Measurements from ENCODE around the gene NSUN3.
"Not testable (repeated sequence)": the region's sequence is repeated elsewhere in the genome, so short reads cannot be mapped to it uniquely, and the experiment has no call there.

NSUN3 gene

GRCh38 chr3:94099311-94099710 lies 36.5 kb downstream of the NSUN3 start:
- H3K36me3 ChIP-seq (ENCODE audit: insufficient read depth, low read length) = peaks cover 41% of the 10 kb centered on the region
- H3K27ac ChIP-seq (ENCODE audit: low read depth, low read length) = no peak overlapping the region
- H3K4me3 ChIP-seq (ENCODE audit: low read depth in 1 of 2, low read length in 2 of 2) = no peak overlapping the region
- no peaks in the 10 kb centered on the region for H3K9me3 ChIP-seq (ENCODE audit: low read length)
- no peaks in the 10 kb centered on the region for H3K4me1 ChIP-seq (ENCODE audit: insufficient read depth, low read length)
- no peak overlapping the region for H3K9ac ChIP-seq (ENCODE audit: low read length)
- H3K27me3 ChIP-seq (ENCODE audit: control insufficient read depth in 1 of 2, insufficient read depth in 2 of 2, low read length in 2 of 2) = no peaks in the 10 kb centered on the region

GRCh38 chr3:94101860-94102259 lies 39.0 kb downstream of the NSUN3 start:
- Histone ChIP-seq H3K27me3 (ENCODE audit: control insufficient read depth in 1 of 2, insufficient read depth in 2 of 2, low read length in 2 of 2) (no peaks in the 10 kb centered on the region), H3K4me1 (ENCODE audit: insufficient read depth, low read length) (no peaks in the 10 kb centered on the region), H3K36me3 (ENCODE audit: insufficient read depth, low read length) (peaks cover 29% of the 10 kb centered on the region), H3K27ac (ENCODE audit: low read depth, low read length) (no peak overlapping the region), H3K9ac (ENCODE audit: low read length) (no peak overlapping the region), H3K9me3 (ENCODE audit: low read length) (no peaks in the 10 kb centered on the region), H3K4me3 (ENCODE audit: low read depth in 1 of 2, low read length in 2 of 2) (no peak overlapping the region)

GRCh38 chr3:94106268-94106667 lies 43.4 kb downstream of the NSUN3 start:
- Histone ChIP-seq H3K27ac (ENCODE audit: low read depth, low read length) (no peak overlapping the region), H3K9ac (ENCODE audit: low read length) (no peak overlapping the region), H3K36me3 (ENCODE audit: insufficient read depth, low read length) (peaks cover 14% of the 10 kb centered on the region), H3K27me3 (ENCODE audit: control insufficient read depth in 1 of 2, insufficient read depth in 2 of 2, low read length in 2 of 2) (no peaks in the 10 kb centered on the region), H3K9me3 (ENCODE audit: low read length) (no peaks in the 10 kb centered on the region), H3K4me3 (ENCODE audit: low read depth in 1 of 2, low read length in 2 of 2) (no peak overlapping the region), H3K4me1 (ENCODE audit: insufficient read depth, low read length) (no peaks in the 10 kb centered on the region)

GRCh38 chr3:94110232-94110631 lies 47.4 kb downstream of the NSUN3 start:
- H3K4me1 ChIP-seq (ENCODE audit: insufficient read depth, low read length); H3K9ac ChIP-seq (ENCODE audit: low read length); H3K27me3 ChIP-seq (ENCODE audit: control insufficient read depth in 1 of 2, insufficient read depth in 2 of 2, low read length in 2 of 2); H3K9me3 ChIP-seq (ENCODE audit: low read length); H3K4me3 ChIP-seq (ENCODE audit: low read depth in 1 of 2, low read length in 2 of 2); H3K27ac ChIP-seq (ENCODE audit: low read depth, low read length): not testable (repeated sequence)
- peaks cover 15% of the 10 kb centered on the region for H3K36me3 ChIP-seq (ENCODE audit: insufficient read depth, low read length)

GRCh38 chr3:94110854-94111253 lies 48.0 kb downstream of the NSUN3 start:
- no peak overlapping the region for H3K9ac ChIP-seq (ENCODE audit: low read length)
- H3K9me3 ChIP-seq (ENCODE audit: low read length) = no peaks in the 10 kb centered on the region
- H3K4me1 ChIP-seq (ENCODE audit: insufficient read depth, low read length) = no peaks in the 10 kb centered on the region
- no peak overlapping the region for H3K4me3 ChIP-seq (ENCODE audit: low read depth in 1 of 2, low read length in 2 of 2)
- H3K36me3 ChIP-seq (ENCODE audit: insufficient read depth, low read length) = peaks cover 15% of the 10 kb centered on the region
- H3K27me3 ChIP-seq (ENCODE audit: control insufficient read depth in 1 of 2, insufficient read depth in 2 of 2, low read length in 2 of 2) = no peaks in the 10 kb centered on the region
- H3K27ac ChIP-seq (ENCODE audit: low read depth, low read length) = no peak overlapping the region

GRCh38 chr3:94114666-94115065 lies 51.8 kb downstream of the NSUN3 start:
- no peaks in the 10 kb centered on the region for H3K27me3 ChIP-seq (ENCODE audit: control insufficient read depth in 1 of 2, insufficient read depth in 2 of 2, low read length in 2 of 2)
- H3K4me3 ChIP-seq (ENCODE audit: low read depth in 1 of 2, low read length in 2 of 2) = no peak overlapping the region
- H3K9me3 ChIP-seq (ENCODE audit: low read length) = no peaks in the 10 kb centered on the region
- no peaks in the 10 kb centered on the region for H3K4me1 ChIP-seq (ENCODE audit: insufficient read depth, low read length)
- H3K9ac ChIP-seq (ENCODE audit: low read length) = no peak overlapping the region
- no peak overlapping the region for H3K27ac ChIP-seq (ENCODE audit: low read depth, low read length)
- peaks cover 15% of the 10 kb centered on the region for H3K36me3 ChIP-seq (ENCODE audit: insufficient read depth, low read length)

GRCh38 chr3:94115482-94115881 lies 52.6 kb downstream of the NSUN3 start:
- H3K4me1 ChIP-seq (ENCODE audit: insufficient read depth, low read length) = no peaks in the 10 kb centered on the region
- H3K27ac ChIP-seq (ENCODE audit: low read depth, low read length) = no peak overlapping the region
- H3K9ac ChIP-seq (ENCODE audit: low read length) = no peak overlapping the region

GRCh38 chr3:94117729-94118128 lies 54.9 kb downstream of the NSUN3 start:
- H3K27ac ChIP-seq (ENCODE audit: low read depth, low read length) = no peak overlapping the region
- no peak overlapping the region for H3K4me3 ChIP-seq (ENCODE audit: low read depth in 1 of 2, low read length in 2 of 2)
- H3K4me1 ChIP-seq (ENCODE audit: insufficient read depth, low read length) = no peaks in the 10 kb centered on the region
- no peak overlapping the region for H3K9ac ChIP-seq (ENCODE audit: low read length)
- H3K36me3 ChIP-seq (ENCODE audit: insufficient read depth, low read length) = peaks cover 3% of the 10 kb centered on the region
- H3K9me3 ChIP-seq (ENCODE audit: low read length) = no peaks in the 10 kb centered on the region
- H3K27me3 ChIP-seq (ENCODE audit: control insufficient read depth in 1 of 2, insufficient read depth in 2 of 2, low read length in 2 of 2) = no peaks in the 10 kb centered on the region

More at GRCh38 chr3:94115482-94115881, 52.6 kb downstream of the NSUN3 start:
- peaks cover 15% of the 10 kb centered on the region for H3K36me3 ChIP-seq (ENCODE audit: insufficient read depth, low read length)
- H3K27me3 ChIP-seq (ENCODE audit: control insufficient read depth in 1 of 2, insufficient read depth in 2 of 2, low read length in 2 of 2) = no peaks in the 10 kb centered on the region
- H3K9me3 ChIP-seq (ENCODE audit: low read length) = no peaks in the 10 kb centered on the region
- H3K4me3 ChIP-seq (ENCODE audit: low read depth in 1 of 2, low read length in 2 of 2) = no peak overlapping the region

- H3K27ac ChIP-seq (ENCODE audit: low read depth, low read length) = no peak overlapping the region
- H3K4me1 ChIP-seq (ENCODE audit: insufficient read depth, low read length) = no peaks in the 10 kb centered on the region
- no peak overlapping the region for H3K9ac ChIP-seq (ENCODE audit: low read length)
- no peaks in the 10 kb centered on the region for H3K27me3 ChIP-seq (ENCODE audit: control insufficient read depth in 1 of 2, insufficient read depth in 2 of 2, low read length in 2 of 2)
- H3K9me3 ChIP-seq (ENCODE audit: low read length) = no peaks in the 10 kb centered on the region
- no peak overlapping the region for H3K4me3 ChIP-seq (ENCODE audit: low read depth in 1 of 2, low read length in 2 of 2)
- no peaks in the 10 kb centered on the region for H3K36me3 ChIP-seq (ENCODE audit: insufficient read depth, low read length)
Measured at GRCh38 chr3:94118390-94118789, 55.5 kb downstream of the NSUN3 start.

GRCh38 chr3:94121161-94121560 lies 58.3 kb downstream of the NSUN3 start:
- Histone ChIP-seq H3K9ac (ENCODE audit: low read length) (no peak overlapping the region), H3K9me3 (ENCODE audit: low read length) (no peaks in the 10 kb centered on the region), H3K27me3 (ENCODE audit: control insufficient read depth in 1 of 2, insufficient read depth in 2 of 2, low read length in 2 of 2) (no peaks in the 10 kb centered on the region), H3K27ac (ENCODE audit: low read depth, low read length) (no peak overlapping the region), H3K4me3 (ENCODE audit: low read depth in 1 of 2, low read length in 2 of 2) (no peak overlapping the region), H3K36me3 (ENCODE audit: insufficient read depth, low read length) (no peaks in the 10 kb centered on the region), H3K4me1 (ENCODE audit: insufficient read depth, low read length) (no peaks in the 10 kb centered on the region)

GRCh38 chr3:94127115-94127514 lies 64.3 kb downstream of the NSUN3 start:
- no peak overlapping the region for H3K9ac ChIP-seq (ENCODE audit: low read length)
- no peaks in the 10 kb centered on the region for H3K4me1 ChIP-seq (ENCODE audit: insufficient read depth, low read length)
- no peaks in the 10 kb centered on the region for H3K36me3 ChIP-seq (ENCODE audit: insufficient read depth, low read length)
- H3K27ac ChIP-seq (ENCODE audit: low read depth, low read length) = no peak overlapping the region
- H3K9me3 ChIP-seq (ENCODE audit: low read length) = no peaks in the 10 kb centered on the region
- no peaks in the 10 kb centered on the region for H3K27me3 ChIP-seq (ENCODE audit: control insufficient read depth in 1 of 2, insufficient read depth in 2 of 2, low read length in 2 of 2)
- no peak overlapping the region for H3K4me3 ChIP-seq (ENCODE audit: low read depth in 1 of 2, low read length in 2 of 2)

GRCh38 chr3:94130690-94131089 lies 67.8 kb downstream of the NSUN3 start:
- Histone ChIP-seq H3K9ac (ENCODE audit: low read length) (no peak overlapping the region), H3K27me3 (ENCODE audit: control insufficient read depth in 1 of 2, insufficient read depth in 2 of 2, low read length in 2 of 2) (no peaks in the 10 kb centered on the region), H3K4me3 (ENCODE audit: low read depth in 1 of 2, low read length in 2 of 2) (no peak overlapping the region), H3K4me1 (ENCODE audit: insufficient read depth, low read length) (no peaks in the 10 kb centered on the region), H3K9me3 (ENCODE audit: low read length) (no peaks in the 10 kb centered on the region), H3K36me3 (ENCODE audit: insufficient read depth, low read length) (no peaks in the 10 kb centered on the region), H3K27ac (ENCODE audit: low read depth, low read length) (no peak overlapping the region)
